NCI-H1105 (cell line): ENCODE data around the gene EHD1.
"Not testable (repeated sequence)": the region's sequence is repeated elsewhere in the genome, so short reads cannot be mapped to it uniquely, and the experiment has no call there.

Experiments used
- DNase-seq: peaks from one replicate; lab custom pipeline; 2025; lab: John Stamatoyannopoulos, UW

EHD1 gene

GRCh38 chr11:64826578-64827450 is 51.6 kb downstream of the EHD1 start:
- DNase-seq: no peak

- DNase-seq: no peak
Measured at GRCh38 chr11:64826062-64826461, 52.4 kb downstream of the EHD1 start.

- no peak for DNase-seq
Measured at GRCh38 chr11:64823568-64824119, 54.8 kb downstream of the EHD1 start.

- no peak for DNase-seq
Measured at GRCh38 chr11:64817476-64817875, 60.9 kb downstream of the EHD1 start.

GRCh38 chr11:64815433-64815832 is 63.0 kb downstream of the EHD1 start:
- DNase-seq: not testable (repeated sequence)

- DNase-seq: no peak
Measured at GRCh38 chr11:64814712-64815187, 63.7 kb downstream of the EHD1 start.

GRCh38 chr11:64813826-64814225 is 64.6 kb downstream of the EHD1 start:
- DNase-seq: no peak

DNA sequence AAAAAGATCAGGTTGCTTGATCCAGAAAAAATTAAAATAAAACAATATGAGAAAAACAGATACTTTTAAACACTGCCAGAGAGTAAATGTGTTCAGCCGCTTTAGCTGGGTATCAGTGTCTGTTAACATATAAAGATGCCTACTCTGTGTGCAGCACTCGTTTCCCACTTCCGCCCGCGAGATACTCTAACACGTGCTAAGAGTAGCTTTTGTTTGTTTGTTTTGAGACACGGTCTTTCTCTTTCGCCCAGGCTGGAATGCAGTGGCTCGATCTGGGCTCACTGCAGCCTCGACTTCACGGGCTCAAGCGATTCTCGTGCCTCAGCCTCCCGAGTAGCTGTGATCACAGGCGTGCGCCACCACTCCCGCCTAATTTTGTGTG is 67.5 kb downstream of the EHD1 start:
- no peak for DNase-seq

- peak; percentile 95 for DNase-seq
Measured at GRCh38 chr11:64810271-64810890, 68.0 kb downstream of the EHD1 start, which contains the start of gene MEN1. MEN1 (minus strand) TSS chr11:64810551; CDS start chr11:64810109, 442 bp downstream.

- DNase-seq: peak; percentile 64
Measured at GRCh38 chr11:64809781-64810241, 68.6 kb downstream of the EHD1 start.

DNA sequence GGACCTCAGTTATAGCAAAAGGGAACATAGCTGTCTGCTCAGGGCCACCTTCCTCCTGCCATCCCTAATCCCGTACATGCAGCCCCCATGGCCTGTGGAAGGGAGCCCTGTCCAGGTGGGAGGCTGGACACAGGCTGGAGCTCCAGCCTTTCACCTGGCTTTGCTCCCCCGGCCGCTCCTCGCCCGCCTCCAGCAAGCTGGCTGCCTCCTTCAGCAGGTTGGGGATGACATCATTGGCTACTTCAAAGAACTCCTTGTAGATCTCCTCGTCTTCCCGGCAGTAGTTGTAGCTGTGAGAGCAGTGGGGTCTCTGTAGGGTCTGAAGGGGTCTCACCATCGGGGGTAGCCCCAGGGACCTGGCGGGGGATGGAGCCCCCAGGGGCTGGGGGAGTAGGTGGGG is 72.9 kb downstream of the EHD1 start:
- DNase-seq: no peak

DNA sequence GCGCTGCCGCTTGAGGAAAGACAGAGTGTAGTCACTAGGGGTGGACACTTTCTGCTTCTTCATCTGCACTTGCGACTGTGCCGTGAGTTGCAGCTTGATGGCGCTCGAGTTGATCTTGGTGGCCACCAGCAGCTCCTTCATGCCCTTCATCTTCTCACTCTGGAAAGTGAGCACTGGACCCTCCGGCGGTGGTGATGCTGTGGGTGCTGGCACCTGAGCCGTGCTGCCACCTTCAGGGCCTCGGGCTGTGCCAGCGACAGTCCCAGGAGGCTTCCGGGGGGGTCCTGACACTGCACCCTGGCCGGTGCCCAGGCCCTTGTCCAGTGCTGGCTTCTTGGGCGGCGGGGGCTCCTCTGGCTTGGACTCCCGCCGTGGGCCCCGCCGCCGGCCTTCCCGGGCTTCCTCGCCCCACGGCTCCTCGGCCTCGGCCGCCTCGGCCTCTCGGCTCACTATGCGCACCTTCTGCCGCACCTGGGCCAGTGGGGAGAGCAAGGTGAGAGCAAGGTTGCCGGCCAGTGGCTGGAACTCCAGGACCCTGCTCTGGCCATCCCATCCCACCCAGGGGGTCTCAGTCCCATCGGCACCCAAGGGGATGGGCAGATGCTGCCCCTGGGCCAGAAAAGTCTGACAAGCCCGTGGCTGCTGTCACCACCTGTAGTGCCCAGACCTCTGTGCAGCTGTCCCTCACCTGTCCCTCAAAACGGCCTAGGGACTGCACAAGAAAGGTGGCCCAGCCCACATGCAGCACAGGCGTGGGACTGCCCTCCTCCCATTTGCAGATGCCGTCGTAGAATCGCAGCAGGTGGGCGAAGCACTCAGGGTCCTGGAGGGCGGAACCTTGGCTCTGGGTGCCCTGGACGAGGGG is 73.8 kb downstream of the EHD1 start:
- DNase-seq: no peak

DNA sequence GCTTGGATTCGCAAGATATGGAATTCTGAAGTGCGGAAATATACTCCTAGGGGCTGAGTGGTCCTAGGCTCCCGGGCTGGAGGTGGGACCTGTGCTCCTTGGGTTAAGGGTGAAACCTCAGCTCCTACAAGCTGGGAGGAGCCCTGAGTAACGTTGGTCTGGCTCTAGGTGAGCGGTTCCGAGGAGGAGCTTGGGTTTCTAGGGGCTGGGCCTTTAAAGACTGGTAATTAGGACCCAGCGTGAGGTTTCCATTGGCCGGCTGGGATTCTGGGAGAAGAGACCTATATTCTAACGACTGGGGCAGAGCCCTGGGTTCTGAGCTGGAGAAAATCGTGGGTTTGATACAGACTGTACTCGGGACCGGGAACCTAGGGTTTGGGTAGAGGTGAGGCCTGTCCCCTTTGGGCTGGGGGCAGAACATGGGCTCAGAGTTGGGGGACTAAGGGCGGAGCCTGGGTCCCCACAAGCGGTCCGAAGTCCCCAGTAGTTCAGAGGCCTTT is 74.5 kb downstream of the EHD1 start:
- no peak for DNase-seq

DNA sequence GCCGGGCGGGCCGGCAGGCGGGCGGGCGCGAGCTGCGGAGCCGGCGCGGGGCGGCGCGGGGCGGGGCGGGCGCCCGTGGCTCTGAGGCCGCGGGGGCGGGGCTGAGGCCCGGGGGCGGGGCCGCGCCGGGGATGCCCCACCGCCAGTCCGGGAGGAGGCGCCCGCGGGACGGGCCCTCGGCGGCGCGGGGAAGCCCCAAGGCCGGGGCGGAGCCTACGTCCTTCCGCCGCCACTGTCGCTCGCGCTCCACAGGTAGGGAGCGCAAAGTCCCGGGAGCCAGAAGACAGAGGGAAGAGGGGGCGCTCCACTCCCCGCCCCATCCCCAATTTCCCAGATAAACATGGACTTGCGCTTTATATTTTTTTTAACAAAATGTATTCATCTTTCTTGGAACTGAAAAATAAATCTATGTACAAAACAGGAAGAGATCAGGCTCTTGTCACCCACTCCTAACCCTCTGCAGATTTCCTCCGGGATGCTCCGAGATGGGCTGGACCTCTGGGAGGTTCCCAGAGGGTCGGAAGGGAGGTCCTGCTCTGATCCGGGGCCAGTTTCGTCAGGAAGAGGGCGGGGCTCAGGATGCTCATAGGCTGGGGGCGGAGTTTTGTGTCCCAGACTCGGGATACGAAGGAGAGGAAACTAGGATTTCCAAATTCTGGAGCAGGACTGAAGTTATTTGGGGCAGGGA is 75.1 kb downstream of the EHD1 start, which contains the start of gene MAP4K2:
MAP4K2 (minus strand) TSS at position 57 of the 688 bp plus-strand sequence. CDS start 65 bp downstream, outside the sequence.
- peak; percentile 75 for DNase-seq

DNA sequence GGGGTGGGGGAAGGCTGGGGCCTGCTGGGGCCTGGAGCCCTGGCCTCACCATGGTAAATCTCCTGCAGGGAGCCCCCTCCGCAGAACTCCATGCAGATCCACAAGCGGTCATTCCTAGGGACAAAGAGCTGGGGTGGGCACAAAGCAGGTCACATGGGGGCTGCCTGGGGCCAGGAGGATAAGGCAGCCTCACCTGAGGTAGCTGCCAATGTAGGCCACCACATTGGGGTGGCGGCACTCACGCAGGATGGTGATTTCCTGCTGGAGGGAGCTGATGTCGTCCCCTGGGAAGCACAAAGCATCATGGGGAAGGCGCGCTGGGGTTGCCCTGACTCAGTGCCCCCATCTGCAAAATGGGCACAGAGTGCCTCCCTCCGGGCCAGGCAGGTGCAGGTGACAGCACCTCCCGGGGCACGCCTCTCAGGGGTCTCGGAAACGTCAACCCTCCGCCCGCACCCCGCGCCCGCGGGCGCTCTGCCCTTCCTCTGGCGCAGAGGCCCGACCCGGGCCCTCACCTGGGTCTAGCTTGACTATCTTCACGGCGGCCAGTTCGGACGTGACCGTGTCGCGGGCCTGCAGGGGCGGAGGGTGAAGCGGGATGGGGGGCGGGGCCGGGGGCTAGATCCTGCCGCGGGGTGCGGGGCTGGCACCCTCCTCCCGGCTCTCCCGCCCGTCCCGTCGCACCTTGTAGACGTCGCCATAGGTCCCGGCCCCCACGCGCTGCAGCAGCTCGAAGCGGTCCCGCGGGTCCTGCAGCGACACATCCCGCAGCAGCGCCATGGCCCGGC is 75.9 kb downstream of the EHD1 start:
- no peak for DNase-seq
